DOHH2 (cell line): ENCODE data around the gene CD19.

Experiments
- EZH2phosphoT487 ChIP-seq: fragments of 200-600 bp; sonication (generic); IDR thresholded peaks from 2 replicates; pipeline ENCODE4 v1.6.1; 2017; ENCODE audit warnings: borderline replicate concordance, mild to moderate bottlenecking, antibody characterized with exemption, low read length, moderate library complexity, mixed read lengths
- TF ChIP-seq, protein P1 (sequence below): fragments of 200-600 bp; sonication (generic); IDR thresholded peaks from one replicate; pipeline ENCODE4 v1.5.1; 2014; ENCODE audit warnings: antibody characterized with exemption, mild to moderate bottlenecking, low read depth, low read length; ENCODE audit not compliant: poor library complexity, severe bottlenecking

DNA sequence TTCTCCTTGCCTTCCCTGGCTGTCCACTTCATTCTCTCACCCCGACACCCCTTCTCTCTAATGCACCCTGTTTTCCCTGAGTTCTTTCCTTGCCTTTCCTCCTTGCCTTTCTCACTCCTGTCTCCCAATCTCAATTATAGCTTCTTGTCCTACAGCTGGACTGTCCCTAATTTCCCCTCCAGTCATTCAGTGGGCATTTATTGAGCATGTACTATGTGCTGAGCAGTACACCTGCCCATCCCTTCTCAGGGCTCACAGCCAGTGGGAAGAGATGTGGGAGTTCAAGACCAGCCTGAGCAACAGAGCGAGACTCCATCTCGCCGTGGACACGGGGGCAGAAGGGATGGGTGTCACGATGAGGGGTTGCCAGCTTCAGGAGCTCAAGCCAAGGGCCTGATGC is 47.7 kb upstream of the CD19 start:
- TF ChIP-seq, protein P1, sequence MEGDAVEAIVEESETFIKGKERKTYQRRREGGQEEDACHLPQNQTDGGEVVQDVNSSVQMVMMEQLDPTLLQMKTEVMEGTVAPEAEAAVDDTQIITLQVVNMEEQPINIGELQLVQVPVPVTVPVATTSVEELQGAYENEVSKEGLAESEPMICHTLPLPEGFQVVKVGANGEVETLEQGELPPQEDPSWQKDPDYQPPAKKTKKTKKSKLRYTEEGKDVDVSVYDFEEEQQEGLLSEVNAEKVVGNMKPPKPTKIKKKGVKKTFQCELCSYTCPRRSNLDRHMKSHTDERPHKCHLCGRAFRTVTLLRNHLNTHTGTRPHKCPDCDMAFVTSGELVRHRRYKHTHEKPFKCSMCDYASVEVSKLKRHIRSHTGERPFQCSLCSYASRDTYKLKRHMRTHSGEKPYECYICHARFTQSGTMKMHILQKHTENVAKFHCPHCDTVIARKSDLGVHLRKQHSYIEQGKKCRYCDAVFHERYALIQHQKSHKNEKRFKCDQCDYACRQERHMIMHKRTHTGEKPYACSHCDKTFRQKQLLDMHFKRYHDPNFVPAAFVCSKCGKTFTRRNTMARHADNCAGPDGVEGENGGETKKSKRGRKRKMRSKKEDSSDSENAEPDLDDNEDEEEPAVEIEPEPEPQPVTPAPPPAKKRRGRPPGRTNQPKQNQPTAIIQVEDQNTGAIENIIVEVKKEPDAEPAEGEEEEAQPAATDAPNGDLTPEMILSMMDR, result no peak
- TF ChIP-seq EZH2phosphoT487, result no peak
